ENCODE data around the gene SYTL2.

The SYTL2 gene

GRCh38 chr11:85758480-85759039 lies 52.4 kb downstream of the SYTL2 start:
- no peak for DNase-seq (ENCODE audit: low read depth)

GRCh38 chr11:85758026-85758425 lies 52.9 kb downstream of the SYTL2 start:
- no peak for DNase-seq (ENCODE audit: low read depth)

- no peak for DNase-seq (ENCODE audit: low read depth)
These were observed 54.3 kb downstream of the SYTL2 start for GRCh38 chr11:85756401-85757200.

- no peak for DNase-seq (ENCODE audit: low read depth)
These were observed 55.2 kb downstream of the SYTL2 start for GRCh38 chr11:85755701-85756100.

GRCh38 chr11:85755285-85755684 lies 55.7 kb downstream of the SYTL2 start:
- no peak for DNase-seq (ENCODE audit: low read depth)

- DNase-seq (ENCODE audit: low read depth), result peak; percentile 40
These were observed 57.9 kb downstream of the SYTL2 start for GRCh38 chr11:85752890-85753581.

GRCh38 chr11:85752201-85752889 lies 58.6 kb downstream of the SYTL2 start:
- no peak for DNase-seq (ENCODE audit: low read depth)

GRCh38 chr11:85751724-85752123 lies 59.2 kb downstream of the SYTL2 start:
- DNase-seq (ENCODE audit: low read depth), result no peak

GRCh38 chr11:85750646-85751045 lies 60.3 kb downstream of the SYTL2 start:
- no peak for DNase-seq (ENCODE audit: low read depth)

GRCh38 chr11:85749884-85750283 lies 61.1 kb downstream of the SYTL2 start:
- no peak for DNase-seq (ENCODE audit: low read depth)

- DNase-seq (ENCODE audit: low read depth), result no peak
These were observed 61.6 kb downstream of the SYTL2 start for GRCh38 chr11:85749287-85749834.

GRCh38 chr11:85748455-85748891 lies 62.5 kb downstream of the SYTL2 start:
- DNase-seq (ENCODE audit: low read depth), result no peak

GRCh38 chr11:85746670-85747069 lies 64.3 kb downstream of the SYTL2 start:
- DNase-seq (ENCODE audit: low read depth), result no peak

- DNase-seq (ENCODE audit: low read depth), result no peak
These were observed 65.3 kb downstream of the SYTL2 start for GRCh38 chr11:85745626-85746025.

- no peak for DNase-seq (ENCODE audit: low read depth)
These were observed 68.1 kb downstream of the SYTL2 start for GRCh38 chr11:85742873-85743275.

GRCh38 chr11:85742348-85742747 lies 68.6 kb downstream of the SYTL2 start:
- DNase-seq (ENCODE audit: low read depth), result no peak

GRCh38 chr11:85740481-85741400 lies 70.2 kb downstream of the SYTL2 start:
- no peak for DNase-seq (ENCODE audit: low read depth)

GRCh38 chr11:85737738-85738137 lies 73.2 kb downstream of the SYTL2 start:
- DNase-seq (ENCODE audit: low read depth), result no peak

GRCh38 chr11:85735876-85736460 lies 75.0 kb downstream of the SYTL2 start:
- DNase-seq (ENCODE audit: low read depth), result no peak

GRCh38 chr11:85732965-85733364 lies 78.0 kb downstream of the SYTL2 start:
- no peak for DNase-seq (ENCODE audit: low read depth)

GRCh38 chr11:85726381-85726780 lies 84.6 kb downstream of the SYTL2 start:
- DNase-seq (ENCODE audit: low read depth), result no peak

All from stimulated activated CD8-positive, alpha-beta memory T cell treated with anti-CD3 and anti-CD28 coated beads, Interleukin-15, amount 100 ng/mL, for 24 hours (primary cell).